HG03442 (cell line): ENCODE data around the gene ZDHHC1.

Experiments
- ATAC-seq: cut with Tn5 transposase; IDR thresholded peaks from one replicate; pipeline ENCODE4 v1.9.1; 2021; ENCODE audit warnings: mild to moderate bottlenecking, moderate library complexity; ENCODE audit not compliant: unreplicated experiment

The ZDHHC1 gene

GRCh38 chr16:67413978-67414911 lies 2.0 kb downstream of the ZDHHC1 start:
- ATAC-seq = no peak

DNA sequence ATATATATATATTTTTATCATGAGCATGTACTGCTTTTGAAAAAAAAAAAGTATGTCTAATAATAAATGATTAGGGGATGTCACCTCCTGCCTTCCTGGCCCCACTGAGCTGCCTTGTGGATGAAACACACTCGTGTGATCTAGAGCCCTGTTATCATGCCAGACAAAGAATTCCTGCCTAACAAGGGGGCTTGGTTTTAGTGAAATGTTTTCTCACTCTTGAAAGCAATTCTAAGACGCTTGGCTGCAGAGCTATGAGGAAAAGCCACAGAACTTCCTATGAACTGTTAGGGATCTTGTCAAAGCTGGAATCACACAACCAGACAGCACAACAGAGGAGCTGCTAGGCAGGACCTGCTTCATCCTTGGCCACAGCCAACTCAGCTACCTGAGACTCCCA lies 4.0 kb downstream of the ZDHHC1 start:
- no peak for ATAC-seq

DNA sequence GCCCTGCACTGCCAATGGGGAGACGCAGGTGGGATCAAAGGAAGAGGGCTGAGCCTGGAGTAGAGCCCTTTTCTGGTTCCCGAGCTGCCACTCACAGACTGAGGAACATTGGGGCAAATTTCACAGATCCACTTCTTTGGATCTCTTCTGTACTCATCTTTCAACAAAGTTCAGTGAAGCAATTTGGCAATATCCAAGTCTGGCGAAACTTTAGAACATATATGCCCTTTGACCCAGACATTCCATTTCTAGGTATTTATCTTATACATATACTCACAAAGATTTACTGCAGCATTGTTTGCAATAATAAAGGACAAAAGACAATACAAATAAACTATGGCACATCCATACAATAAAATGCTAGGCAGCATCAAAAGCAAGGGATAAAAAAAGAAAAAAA lies 4.9 kb downstream of the ZDHHC1 start:
- no peak for ATAC-seq

DNA sequence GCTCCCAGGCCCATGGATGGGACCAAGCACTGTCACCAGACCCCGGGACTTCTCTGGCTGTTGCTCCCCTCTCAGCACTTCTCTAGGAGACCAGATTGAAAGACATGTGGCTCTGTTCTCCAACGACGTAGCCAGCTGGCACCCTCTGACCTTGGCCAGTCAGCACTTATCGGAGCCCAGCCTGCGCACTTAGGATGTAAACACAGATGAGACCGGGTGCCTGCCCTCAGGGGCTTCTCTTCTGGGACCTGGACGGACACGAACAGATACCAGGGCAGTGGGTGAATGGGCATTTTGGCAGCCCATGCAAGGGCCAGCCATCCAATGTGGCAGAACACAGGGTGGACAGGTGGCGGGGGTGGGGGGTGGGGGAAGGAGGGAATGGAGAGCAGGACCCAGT lies 6.6 kb downstream of the ZDHHC1 start:
- no peak for ATAC-seq

DNA sequence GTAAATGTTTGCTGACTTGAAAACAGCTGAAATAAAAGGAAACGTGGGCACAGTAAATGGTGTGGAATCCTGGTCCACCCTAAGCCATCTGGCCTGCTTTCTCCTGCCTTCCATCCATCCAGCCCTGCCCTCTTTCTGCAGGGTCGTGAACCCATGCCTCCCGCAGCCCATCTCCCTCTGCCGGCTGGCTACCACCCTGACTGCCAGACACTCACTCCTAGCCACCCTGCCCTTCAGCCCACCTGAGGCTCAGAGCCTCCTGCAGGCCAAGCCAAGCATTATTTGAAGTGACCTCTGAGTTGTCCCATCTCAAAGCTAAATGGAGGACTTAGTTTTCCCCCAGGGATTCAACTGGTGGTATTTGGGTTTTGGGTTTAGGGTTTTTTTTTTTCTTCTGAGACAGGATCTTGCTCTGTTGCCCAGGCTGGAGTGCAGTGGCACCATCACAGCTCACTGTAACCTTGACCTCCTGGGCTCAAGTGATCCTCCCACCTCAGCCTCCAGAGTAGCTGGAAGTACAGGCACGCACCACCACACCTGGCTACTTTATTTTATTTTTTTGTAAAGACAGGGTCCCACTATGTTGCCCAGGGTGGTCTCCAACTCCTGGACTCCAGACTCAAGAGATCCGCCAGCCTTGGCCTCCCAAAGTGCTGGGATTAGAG lies 8.4 kb downstream of the ZDHHC1 start:
- no peak for ATAC-seq

DNA sequence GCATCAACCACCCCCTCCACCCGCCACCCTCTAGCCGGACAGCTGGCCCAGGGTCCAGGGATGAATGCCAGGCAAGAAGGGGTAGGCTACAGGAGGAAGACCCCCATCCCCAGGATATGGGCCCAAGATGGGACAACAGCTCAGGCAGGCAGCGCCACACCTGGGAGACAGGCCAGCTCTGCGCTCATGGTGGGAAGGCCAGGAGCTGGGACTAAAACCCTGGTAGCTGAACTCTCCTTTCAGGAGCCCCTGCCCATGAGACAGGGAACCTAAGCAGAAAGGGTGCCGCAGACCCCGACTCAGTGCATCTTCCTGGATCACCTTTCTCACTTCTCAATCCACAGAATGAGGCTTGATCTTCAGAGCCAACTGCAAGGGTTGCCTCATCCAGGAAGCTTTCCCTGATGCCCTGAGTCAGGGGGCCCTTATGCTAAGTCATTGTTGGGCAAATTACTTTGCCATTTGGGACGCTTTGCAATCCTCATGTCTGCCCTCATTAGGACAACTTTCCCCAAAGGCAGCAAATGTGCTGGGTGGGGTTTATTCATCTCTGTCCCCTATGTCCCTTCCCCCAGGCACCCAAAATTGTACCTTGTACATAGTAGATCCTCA lies 9.0 kb downstream of the ZDHHC1 start:
- ATAC-seq = no peak

DNA sequence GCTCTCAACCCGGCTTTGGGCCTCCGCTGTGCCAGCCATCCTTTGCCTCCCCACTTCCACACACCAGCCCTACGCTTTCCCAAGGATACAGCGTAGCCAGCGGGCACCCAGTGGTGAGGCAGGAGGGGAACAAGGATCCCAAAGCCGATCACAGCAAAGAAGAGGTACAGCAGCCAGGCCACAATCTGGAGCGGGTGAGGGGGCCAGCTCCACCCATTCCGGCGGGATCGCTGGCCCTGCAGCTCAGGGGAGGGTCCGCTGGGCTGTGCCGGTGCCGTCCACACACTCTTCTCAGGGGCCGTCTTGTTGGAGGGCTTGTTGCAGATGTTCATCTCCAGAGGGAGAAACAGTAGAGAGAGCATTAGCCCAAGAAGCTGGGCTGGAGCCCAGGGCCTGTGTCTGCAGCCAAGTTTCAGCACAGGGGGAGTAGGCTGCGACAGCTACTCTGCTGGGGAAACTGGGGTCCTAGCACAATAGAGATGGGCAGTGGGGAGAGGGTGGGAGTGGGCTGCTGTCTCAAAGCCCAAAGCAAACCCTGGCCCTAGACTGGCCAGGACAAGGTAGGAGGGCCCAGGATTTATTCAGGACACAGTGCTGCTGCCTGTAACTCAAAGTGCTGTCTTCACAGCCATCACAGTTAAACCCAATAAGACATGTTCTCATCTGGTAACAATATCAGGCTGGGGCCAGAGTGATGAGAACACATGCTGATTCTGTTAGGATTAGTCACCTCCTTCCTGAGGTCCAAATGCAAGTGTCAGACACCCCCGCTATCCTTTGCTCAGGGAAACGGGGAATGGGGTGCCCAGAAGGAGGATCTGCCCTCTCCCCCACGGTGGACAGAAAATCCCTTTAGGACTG lies 9.9 kb downstream of the ZDHHC1 start:
- ATAC-seq = no peak

GRCh38 chr16:67405336-67405735 lies 10.9 kb downstream of the ZDHHC1 start:
- no peak for ATAC-seq

GRCh38 chr16:67404740-67405226 lies 11.5 kb downstream of the ZDHHC1 start:
- no peak for ATAC-seq

GRCh38 chr16:67403976-67404555 lies 12.2 kb downstream of the ZDHHC1 start:
- ATAC-seq = no peak

DNA sequence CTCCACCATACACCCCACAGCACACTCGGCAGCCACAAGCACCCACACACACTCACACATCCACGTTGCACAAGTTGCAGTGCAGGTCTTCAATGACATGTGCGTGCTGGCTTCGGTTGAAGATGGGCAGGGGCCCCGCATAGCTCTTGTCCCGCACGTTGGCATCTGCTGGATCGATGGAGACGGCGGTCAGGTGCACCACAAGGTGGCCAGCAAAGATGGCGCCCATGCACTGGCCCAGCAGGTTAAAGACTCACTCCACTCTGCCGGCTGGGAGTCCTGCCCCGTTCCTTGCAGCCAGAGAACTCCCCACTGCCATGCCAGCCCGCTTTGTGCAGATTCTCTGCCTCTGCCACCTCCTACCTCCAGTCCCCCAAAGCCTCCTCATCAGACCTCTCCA lies 15.4 kb downstream of the ZDHHC1 start:
- no peak for ATAC-seq

GRCh38 chr16:67399749-67400704 lies 16.2 kb downstream of the ZDHHC1 start:
- no peak for ATAC-seq

GRCh38 chr16:67399218-67399733 lies 17.0 kb downstream of the ZDHHC1 start:
- ATAC-seq = no peak

DNA sequence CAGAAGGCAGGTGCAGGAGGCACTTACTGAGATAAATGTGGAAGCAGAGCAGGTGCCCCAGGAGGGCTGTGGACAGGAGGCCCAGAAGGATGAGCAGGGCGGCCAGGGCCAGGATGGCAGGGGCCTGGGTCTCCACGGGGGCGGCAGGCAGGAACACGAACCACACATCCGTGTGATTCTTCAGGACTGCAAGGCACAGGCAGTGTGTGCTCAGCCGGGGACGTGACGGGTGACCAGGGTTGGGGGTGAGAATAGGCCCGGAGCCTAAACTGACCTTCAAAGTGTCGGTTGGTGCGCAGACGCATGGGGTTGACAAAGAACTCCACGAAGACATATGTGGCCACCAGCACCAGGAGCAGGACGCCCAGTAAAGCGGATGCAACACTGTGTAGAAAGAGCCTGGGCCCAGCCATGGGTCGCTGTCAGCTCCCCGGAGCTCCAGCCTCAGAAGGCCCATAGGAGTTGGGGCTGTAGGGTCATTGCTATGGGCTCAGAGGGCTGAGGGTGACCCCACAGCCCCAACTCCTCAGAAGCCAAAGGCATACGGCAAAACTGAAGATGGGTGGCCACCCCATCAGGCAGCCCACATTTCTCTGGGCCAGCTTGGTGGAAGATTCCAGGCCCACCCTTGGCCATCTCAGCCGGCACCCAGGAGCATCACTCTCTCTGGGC lies 17.6 kb downstream of the ZDHHC1 start:
- ATAC-seq = no peak

GRCh38 chr16:67397812-67398545 lies 18.3 kb downstream of the ZDHHC1 start:
- no peak for ATAC-seq

DNA sequence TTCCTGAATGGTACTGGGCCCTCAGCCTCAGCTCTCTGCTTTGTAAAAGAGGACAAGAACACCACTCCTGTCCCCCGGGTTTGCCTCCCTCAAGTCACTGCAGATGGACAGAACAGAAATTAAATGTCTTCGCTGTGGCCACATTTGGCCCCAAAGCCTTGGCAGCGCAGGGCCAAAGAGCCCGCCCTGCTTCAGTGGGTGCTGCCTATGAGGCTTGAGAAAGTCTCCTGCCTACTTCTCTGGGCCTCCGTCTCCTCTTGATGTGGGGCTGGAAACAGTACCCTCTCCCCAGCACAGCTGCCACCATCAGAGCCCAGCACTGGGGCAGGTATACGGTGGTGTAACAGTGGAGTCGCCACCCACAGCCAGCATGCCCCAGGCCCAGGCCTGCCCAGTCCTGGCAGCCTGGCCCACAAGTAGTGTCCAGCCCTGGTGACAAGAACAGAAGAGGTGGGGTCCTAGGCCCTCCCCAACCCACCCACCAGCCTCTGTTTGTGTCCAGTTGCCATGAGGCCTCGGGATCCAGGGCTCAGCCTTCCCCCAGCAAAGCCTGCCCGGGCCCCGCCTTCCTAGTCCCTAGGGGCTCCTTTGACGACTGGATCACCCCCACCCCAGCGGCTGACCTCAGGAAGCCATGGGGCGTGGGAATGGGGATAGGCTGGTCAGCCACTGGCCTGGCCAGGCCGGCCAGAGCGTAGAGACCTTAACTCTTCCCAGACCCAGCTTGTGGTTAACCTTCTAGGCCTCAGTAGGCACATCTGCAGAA lies 19.1 kb downstream of the ZDHHC1 start:
- no peak for ATAC-seq
